HG02798 (cell line): ENCODE measurements around the gene ASB7.

Experiments
- ATAC-seq: cut with Tn5 transposase; IDR thresholded peaks from one replicate; pipeline ENCODE4 v1.9.1; 2021; ENCODE audit warnings: mild to moderate bottlenecking; ENCODE audit not compliant: unreplicated experiment, poor library complexity

Gene ASB7

DNA sequence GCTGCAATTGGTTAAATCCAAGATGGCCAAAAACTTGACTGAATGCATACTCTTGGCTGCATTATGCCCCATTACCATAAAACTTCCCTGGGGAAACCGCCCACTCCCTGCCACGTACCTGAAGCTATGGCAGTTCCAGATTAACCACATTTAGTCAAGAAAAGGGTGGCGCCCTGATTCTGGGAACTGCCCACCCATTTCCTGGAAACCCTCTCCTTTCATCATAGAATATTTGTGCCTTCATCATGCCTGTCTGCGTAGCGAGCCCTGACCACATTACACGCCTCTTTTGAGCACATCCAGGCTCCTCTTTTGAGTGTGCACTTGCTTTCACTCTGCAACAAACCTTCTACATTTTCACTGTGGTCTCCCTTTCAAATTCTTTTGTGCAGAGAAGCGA lies 5.6 kb upstream of the ASB7 start:
- peak; percentile 76 for ATAC-seq

DNA sequence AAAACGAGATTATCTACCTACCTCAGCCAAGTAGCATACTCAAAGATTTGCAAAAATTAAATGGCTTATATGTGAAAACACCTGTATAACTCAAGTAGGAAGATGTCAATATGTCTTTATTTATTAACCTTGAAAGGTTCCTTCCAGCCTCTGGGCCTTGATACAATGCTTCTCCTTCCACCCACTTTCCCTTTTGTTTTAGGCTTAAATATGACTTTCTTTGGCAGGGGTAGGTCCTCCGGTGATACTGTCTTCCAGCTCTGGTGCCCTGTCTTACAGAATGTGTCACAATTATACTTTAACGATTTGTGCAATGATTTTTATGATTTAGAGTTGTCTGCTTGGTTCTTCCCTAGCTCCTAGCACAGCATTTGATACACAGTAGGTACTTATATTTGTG lies 4.5 kb upstream of the ASB7 start:
- ATAC-seq: no peak

DNA sequence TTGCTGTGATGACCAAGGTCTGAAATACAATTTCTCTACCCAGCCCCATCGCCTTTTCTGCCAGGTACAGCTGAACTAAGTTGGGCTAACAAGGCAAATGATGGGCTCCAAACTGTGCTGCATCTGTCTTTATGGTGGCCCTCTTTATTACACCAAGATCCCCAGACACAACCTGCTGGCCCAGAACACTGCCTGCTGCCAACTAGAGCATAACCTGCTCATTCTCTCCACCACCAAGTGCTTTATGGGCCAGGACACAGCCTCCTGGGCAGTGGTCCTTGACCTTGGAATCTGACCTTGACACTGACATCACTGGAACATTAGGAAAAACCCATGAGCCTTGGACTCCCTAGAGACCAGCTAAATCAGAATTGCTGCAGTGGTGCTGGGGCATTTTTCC lies 3.7 kb upstream of the ASB7 start:
- ATAC-seq: no peak

DNA sequence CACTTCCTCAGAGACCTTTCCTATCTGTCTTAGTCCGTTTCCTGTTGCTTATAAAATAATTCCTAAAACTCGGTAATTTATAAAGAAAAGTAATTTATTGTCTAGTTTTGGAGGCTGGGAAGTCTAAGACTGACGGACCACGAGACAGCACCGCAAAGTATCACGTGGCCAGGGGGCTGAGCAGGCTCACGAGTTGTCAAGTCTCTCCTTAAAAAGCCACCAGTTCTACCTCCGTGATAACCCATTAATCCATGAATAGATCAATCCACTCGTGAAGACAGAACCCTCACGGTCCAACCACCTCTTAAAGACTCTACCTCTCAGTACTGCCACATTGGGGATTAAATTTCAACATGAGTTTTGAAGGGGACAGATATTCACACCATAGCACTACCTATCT lies 1.2 kb upstream of the ASB7 start:
- ATAC-seq: no peak

DNA sequence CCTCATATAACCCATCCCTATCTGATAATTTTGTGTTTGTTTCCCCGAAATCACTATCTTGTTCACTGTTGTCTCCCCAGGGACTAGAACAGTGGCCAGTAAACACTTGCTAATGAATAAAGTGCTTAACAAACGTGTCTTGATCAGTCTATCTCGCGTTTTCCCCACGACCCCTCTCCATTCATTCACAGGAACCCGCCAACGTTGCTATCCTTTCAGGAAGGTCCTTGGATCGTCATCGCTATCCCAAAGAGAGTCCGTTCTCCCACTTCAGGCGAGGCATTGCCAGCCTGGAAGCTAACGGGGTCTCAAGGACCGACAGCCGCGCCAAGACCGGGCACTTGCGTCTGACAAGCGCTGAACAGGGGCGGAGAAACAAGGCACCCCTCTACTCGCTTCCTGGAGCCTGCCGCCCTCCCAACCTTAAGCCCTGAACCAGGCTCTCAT lies 749 bp upstream of the ASB7 start:
- ATAC-seq: peak; percentile 10

DNA sequence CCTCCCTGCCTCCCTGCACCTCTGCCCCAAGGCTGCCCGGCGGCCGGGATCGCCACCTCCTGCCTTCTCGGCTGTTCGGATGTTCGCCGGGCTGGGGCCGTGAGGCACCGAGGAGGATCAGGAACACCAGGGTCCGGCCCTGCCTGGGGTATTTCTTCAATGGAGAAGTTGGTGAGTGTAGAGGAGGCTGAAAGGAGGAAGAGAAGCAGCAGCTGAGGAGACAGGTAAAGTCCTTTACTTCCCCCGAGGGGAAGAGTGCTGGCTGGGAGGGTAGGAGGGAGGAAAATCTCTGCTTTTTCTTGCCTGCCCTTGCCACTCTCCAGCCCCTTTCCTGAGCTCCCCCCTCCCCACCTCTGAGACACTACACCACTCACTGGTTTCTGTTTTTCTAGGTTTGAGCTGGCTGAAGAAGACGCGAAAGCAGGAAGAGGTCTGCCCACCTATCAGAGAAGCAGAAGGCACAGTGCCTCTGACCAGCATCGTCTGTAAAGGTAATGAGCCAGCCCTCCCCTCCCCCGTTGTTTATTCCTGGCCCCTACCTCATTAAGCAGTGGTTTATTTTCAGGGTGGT lies 519 bp downstream of the ASB7 start:
- ATAC-seq: peak; percentile 23

DNA sequence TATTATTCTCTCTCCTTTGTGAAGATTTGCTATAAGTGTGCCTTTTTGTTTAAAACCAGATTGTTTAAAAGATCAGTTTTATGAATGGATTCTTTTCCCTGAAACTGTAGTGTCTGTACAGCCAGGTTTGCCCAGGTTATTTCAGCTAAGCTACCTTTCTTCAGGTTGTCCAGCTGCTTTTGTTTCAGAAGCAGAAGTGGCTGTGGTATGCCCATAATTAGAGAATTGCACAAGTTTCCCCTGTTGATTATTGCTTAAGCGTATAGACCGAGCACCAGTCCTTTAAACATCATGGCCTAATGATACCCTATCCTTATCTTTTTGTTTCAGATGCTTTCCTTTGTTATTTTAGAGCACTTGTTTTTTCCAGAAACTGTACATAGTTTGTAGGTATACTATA lies 10.2 kb downstream of the ASB7 start:
- no peak for ATAC-seq

DNA sequence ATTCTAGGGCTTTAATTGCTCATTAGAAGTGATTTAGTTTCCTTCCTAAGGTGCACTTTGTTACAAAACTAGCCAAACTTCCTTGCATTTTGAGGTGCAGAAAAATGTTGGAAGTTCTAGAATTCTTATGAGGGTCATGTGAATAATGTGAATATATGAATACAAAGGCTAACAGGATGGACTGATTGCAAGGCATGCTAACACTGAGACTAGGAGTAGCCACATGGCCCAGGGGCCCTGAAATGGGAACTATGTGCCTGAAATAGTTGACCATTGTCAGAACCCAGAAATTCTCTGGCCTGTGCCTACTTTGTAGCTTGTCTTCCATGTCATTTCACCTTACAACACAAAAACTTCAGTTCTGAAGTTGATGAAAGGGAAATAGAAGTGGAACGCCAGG lies 10.8 kb downstream of the ASB7 start:
- no peak for ATAC-seq

DNA sequence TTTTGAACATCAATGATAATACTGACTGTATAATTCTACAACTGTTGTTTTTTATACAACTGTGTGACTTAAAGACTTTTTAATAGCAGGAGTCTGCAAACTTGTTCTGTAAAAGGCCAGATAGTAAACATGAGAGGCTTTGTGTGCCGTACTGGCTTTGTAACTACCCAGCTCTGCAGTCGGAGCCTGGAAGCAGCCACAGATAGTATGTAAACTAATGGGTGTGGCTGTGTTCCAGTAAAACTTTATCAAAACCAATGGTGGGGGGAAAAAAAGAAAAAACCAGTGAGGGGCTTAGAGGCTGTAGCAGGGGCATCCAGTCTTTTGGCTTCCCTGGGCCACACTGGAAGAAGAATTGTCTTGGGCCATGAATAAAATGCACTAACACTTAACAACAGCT lies 11.9 kb downstream of the ASB7 start:
- no peak for ATAC-seq

DNA sequence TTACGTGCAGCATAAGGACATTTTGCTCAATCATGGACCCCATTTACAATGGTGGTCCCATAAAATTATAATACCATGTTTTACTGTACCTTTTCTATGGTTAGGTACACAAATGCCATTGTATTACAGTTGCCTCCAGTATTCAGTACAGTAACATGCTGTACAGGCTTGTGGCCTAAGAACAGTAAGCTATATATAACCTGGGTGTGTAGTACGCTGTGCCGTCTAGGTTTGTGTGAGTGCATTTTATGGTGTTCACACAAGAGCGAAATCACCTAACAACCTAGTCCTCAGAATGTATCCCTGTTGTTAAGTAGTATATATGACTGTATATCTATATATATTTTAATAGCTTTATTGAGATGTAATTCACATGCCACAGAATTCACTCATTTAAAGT lies 12.5 kb downstream of the ASB7 start:
- ATAC-seq: no peak

DNA sequence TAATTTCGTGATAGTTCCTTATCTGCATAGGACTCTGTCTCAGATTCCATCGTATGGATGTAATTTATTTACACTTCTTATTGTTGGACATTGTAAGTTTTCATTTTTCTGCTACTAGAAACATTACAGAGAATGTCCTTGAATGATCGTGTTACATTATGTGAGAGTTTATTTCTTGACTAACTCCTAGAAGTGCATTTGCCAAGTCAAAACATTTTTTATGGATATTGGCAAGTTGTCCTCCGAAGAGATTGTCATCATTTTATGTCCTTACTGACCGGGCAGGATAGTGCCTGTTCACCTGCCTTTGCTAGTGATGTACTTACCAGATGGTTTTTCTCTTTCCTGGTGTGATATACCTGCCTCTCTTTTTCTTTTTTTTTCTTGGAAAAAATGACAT lies 13.4 kb downstream of the ASB7 start:
- ATAC-seq: no peak

DNA sequence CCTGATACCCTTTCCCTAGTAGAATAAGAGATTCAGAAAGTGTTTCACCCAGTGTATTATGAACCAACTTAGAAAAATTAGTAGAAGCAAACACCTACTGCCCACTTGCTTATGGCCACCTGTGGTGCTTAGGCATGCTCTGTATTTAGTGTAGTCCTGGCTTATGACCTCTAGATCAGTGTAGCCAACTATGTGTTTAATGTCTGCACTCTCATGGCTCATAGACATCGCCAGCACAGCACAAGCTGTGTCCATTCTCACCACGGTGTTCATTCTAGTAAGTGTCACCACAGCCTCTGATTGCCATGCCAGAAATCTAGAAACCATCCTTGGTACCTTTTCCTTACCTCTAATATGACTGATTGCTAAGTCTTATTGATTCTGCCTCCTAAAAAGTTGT lies 14.3 kb downstream of the ASB7 start:
- no peak for ATAC-seq

DNA sequence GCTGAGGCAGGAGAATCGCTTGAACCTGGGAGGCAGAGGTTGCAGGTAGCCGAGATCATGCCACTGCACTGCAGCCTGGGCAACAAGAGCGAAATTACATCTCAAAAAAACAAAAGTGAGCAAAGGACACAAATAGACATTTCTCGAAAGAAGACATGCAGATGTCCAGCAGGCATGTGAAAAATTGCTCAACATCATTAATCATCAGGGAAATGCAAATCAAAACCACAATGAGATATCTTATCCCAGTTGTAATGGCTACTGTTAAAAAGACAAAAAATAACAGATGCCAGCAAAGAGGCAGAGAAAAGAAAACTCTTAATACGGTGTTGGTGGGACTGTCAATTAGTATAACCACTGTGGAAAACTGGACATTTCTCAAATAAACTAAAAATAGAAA lies 20.9 kb downstream of the ASB7 start:
- ATAC-seq: no peak

DNA sequence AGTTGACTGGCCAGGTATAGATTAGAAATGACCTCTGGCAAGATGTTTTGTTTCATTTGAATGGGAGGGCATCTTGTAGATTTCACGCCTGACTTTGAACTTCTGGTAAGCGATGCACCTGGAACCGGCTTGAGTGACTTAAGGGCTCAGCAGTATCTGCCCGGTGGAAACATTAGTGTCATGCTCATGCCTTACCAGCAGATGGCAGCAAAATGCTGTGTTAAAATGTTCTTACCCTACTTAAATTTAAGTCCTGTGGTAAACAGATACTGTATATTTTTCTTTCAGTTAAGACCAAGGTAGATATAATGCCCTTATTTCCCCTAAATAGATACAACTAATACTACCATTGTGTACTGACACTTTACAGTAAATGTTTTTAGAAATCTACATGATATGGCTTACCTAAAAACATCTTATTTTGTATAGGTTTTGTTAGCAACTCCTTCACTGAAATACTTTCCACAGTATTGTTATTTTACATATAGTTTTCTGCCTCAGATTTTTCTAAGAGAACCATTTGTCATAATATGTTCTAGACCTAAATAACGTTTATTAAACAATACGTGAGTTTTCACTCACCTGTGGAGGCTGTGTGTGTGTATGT lies 25.5 kb downstream of the ASB7 start:
- ATAC-seq: peak; percentile 90

DNA sequence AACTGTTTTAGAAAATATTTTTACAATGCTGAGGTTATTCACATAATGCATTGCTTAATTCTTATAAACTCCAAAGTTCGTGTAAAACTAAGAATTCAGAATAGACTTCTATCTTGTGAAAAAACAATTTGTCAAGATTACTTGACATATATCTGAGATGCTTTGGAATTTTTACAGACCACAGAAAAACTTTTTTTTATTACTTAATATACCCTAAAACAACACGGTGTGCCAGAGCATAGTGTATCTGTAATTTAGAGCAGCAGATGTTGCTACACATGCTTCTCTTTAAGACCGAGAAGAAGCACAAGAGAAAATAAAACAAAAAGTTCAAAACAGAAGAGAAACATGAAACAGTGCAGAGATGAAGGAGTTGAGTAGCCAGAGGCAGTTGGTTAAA lies 26.4 kb downstream of the ASB7 start:
- no peak for ATAC-seq

DNA sequence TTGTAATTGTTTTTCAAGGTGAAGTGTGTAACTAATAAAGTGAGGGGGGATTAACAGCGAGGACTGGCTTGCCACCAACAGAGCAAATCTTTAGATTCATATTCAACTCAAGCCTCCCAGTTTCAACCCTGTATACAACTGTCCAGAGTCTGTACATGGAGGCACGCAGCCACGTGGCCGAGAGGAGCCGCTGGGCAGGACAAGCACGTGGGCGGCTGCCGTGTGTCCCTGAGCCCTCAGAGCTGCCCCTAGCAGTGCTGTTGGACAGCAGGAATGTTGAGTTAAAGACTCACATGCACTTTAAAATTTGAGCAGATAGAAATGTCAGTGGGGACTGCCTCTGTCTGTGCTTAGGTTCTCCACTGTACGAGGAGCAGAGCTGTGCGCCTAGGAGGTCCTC lies 29.4 kb downstream of the ASB7 start:
- ATAC-seq: no peak

DNA sequence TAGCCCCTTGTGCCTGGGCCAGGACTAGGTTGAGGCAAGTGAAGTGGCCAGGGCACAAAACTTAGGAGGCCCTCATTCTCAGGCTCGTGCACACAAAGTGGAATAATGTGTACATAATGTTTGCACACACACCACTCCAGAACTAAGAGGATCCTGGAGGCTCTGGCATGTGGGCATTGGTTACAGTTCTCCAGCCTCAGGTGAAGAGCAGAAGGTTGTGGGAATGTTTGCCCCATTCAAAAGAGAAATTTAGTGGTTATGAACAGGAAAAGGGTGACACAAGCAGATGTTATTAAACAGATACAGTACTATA lies 31.3 kb downstream of the ASB7 start:
- ATAC-seq: no peak

DNA sequence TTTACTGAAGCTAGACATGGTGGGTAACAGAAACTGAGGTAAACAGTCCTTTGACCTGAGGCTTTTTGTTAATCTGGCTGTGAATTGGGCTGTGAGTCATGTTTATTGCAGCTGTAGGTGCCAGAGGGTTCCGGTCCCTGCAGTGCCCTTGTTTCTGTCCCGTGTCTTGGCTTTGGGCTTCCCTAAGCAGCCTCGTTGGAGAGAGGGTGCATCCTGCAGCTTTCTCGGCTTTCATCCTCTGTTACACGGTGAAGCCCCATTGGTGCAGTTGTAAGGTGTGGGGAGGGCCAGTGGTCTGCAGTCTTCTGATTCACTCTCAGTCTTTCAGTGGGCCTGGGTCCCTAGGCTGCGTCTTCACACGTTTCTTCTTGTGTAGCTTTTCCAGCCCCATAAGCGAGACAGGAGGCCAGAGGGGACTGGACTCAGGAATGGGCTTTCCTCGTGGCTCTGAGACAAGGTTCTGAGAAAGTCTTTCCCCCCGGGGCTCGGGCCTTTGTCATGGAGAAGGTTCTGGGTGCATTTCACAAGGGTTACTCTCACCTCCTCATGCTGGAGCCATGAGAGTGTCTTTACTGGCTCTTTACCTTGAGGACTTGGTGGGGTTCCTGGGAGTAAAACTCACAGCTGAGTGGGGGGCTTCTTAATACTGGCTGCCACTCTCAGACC lies 33.1 kb downstream of the ASB7 start:
- ATAC-seq: no peak

DNA sequence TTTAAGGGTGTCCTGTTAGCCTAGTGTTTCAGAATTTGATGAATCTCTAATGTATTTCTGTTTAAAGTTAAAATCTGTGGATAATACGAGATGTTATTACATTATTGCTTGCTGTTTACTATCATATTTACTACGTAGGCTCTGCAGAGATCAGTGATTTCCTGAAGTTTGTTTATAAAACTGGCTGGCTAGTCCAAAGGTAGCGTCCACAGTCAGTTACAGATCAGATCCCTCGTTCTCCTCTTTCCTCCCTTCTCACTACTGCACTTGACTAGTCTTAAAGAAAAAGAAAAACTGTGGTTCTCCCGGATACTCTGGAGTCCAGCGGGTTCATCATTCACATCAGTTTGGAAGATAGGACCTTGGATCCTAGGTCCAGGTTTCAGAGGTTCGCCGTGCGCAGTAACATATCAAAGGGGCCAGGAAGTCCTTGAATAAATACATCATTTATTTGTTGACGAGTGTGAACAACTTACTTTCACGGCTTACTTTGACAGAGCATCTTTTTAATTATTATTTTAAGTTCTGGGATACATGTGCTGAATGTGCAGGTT lies 35.9 kb downstream of the ASB7 start:
- no peak for ATAC-seq

DNA sequence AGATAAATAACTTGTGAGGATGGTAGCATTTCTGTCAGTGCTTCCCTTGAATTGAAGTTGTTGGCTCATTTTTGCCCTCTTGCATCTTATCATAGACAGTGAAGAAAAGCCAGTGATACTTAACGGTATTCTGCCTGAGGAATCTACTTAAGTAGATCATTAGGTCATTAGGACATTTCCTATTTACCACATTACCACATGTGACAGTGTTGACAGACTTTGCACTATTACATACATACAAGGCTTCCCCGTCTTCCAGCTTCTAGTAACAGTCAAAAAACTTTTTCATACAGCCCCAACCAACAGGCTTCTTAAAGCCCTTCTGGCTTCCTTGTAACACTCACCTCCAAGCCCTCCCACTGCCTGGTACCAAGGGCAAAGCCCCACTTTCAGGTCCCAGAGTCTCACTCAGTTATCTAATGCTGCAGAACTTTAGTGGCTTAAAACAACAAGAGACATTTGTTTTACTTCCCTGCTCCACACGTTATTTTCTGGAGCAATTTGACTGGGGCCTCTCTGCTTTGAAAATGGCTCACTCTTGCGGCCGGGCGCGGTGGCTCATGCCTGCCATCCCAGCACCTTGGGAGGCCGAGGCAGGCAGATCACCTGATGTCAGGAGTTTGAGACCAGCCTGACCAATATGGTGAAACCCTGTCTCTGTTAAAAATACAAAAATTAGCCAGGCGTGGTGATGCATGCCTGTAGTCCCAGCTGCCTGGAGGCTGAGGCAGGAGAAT lies 40.0 kb downstream of the ASB7 start:
- ATAC-seq: no peak

DNA sequence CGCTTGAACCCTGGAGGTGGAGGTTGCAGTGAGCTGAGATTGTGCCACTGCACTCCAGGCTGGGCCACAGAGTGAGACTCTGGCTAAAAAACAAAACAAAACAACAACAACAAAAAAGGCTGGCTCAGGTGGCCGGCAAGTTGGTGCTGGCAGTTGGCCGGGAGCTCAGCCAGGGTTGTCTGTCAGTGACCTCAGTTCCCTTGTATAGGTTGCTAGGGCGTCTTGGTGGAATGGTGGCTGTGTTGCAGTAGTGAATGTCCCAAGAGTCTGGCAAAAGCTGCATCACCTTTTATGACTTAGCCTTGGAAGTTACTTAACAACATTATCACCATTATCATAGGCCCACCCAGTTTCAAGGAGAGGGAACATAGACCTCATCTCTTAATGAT lies 40.6 kb downstream of the ASB7 start:
- no peak for ATAC-seq
